ENCODE measurements around the gene SCYL1. TPM values are rescaled to one million over a fixed set of nuclear protein-coding genes. Genes with fewer than 3 reads are reported as not detected.

The SCYL1 gene
- total and polyA plus RNA-seq, 4 donors, result 33.7 to 62.0 (median 52.6) TPM

GRCh38 chr11:65491163-65491465, 33.8 kb upstream of the SCYL1 start:
- H3K4me1 ChIP-seq (ENCODE audit: control insufficient read depth in 4 of 4, insufficient read depth in 4 of 4, low read length in 3 of 4), result peaks cover 12 to 57% (median 30%) of the 10 kb centered on the region in 4 donors
- no peak for TF ChIP-seq REST (IDR thresholded peaks at IDR 0.05)
- TF ChIP-seq HNF4A (conservative IDR thresholded peaks at IDR 0.05), result no peak
- TF ChIP-seq ZBTB33 (IDR thresholded peaks at IDR 0.05), result no peak
- TF ChIP-seq FOXA1 (IDR thresholded peaks at IDR 0.05), result no peak
- no peak for TF ChIP-seq RAD21 (IDR thresholded peaks at IDR 0.05)
- no peak for TF ChIP-seq JUND (IDR thresholded peaks at IDR 0.05)
- TF ChIP-seq ATF3 (IDR thresholded peaks at IDR 0.05), result no peak
- TF ChIP-seq TAF1 (conservative IDR thresholded peaks at IDR 0.05), result no peak
- no peak for TF ChIP-seq FOXA2 (IDR thresholded peaks at IDR 0.05)
- no peak for TF ChIP-seq CTCF (IDR thresholded peaks at IDR 0.05; ENCODE audit: low read depth, low read length, missing input control)
- no peak for TF ChIP-seq EGR1 (IDR thresholded peaks at IDR 0.05; ENCODE audit: low read depth in 2 of 2)
- TF ChIP-seq NR2F2 (IDR thresholded peaks at IDR 0.05), result no peak
- TF ChIP-seq HNF4G (IDR thresholded peaks at IDR 0.05), result no peak
- TF ChIP-seq, protein P1, sequence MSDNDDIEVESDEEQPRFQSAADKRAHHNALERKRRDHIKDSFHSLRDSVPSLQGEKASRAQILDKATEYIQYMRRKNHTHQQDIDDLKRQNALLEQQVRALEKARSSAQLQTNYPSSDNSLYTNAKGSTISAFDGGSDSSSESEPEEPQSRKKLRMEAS (IDR thresholded peaks at IDR 0.05), result no peak
- 79% methylated on average over 3 of the region's 3 CpGs for WGBS

DNA sequence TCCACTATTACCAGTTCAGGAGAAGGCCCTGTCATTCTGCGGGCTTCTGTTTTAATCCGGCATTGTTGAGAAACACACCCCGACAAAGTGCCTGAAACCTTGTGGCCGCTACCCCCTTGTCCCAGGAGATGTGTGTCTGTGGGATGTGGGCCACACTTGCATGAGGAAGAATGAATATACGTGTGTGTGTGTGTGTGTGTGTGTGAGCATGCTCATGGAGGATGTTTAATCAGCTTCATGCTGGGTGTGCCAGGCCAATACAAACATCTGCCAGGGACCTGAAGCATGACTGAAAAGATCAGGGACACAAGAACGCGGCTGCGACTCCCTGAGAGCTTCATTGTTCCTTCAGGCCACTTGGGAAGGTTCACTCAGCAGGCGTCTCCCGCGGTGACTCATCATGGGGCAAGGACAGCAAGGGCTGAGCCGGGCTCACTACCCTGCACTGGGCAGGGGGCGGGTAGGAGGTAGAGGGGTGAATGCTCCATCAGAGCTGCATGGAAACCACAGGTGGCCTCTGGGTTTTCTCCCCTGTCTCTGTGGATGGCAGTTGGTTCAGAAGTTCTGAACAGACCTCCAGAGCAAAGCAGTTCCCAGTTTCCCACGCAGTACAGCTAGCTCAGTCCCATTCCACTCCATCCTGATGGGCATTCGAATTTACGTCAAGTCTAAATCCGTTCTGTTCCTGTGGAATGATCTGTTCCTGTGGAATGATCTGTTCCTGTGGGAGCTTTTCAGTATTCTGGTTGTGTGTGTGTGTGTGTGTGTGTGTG, 33.1 kb upstream of the SCYL1 start:
- Histone ChIP-seq H3K9ac (ENCODE audit: low read depth in 1 of 2, low read length in 2 of 2) (peak overlapping the region in 1 of 2 donors; percentile 22), H3K4me3 (ENCODE audit: low read depth in 1 of 3, low read length in 3 of 3) (no peak overlapping the region), H3K27ac (ENCODE audit: low read depth in 1 of 2, low read length in 2 of 2) (peak overlapping the region; percentile 88 to 90), H3K36me3 (ENCODE audit: control insufficient read depth in 4 of 4, insufficient read depth in 3 of 4, low read depth in 1 of 4, low read length in 3 of 4) (no peaks in the 10 kb centered on the region), H3K27me3 (ENCODE audit: control insufficient read depth in 4 of 4, insufficient read depth in 4 of 4, low read length in 3 of 4) (no peaks in the 10 kb centered on the region), H3K4me1 (ENCODE audit: control insufficient read depth in 4 of 4, insufficient read depth in 4 of 4, low read length in 3 of 4) (peaks cover 15 to 61% (median 35%) of the 10 kb centered on the region in 4 donors), H3K9me3 (ENCODE audit: control insufficient read depth in 4 of 4, low read length in 3 of 4) (no peaks in the 10 kb centered on the region)
- DNase-seq (ENCODE audit: low spot score), result no peak
- 54% methylated on average over 17 of the region's 17 CpGs for WGBS
- TF ChIP-seq, protein P1 (IDR thresholded peaks at IDR 0.05), result no peak
- TF ChIP-seq YY1 (IDR thresholded peaks at IDR 0.05), result no peak
- TF ChIP-seq REST (IDR thresholded peaks at IDR 0.05), result no peak
- TF ChIP-seq SP1 (IDR thresholded peaks at IDR 0.05), result peak; percentile 11
- TF ChIP-seq RXRA (IDR thresholded peaks at IDR 0.05), result peak in 1 of 2 donors; percentile 23
- no peak for TF ChIP-seq CTCF (IDR thresholded peaks at IDR 0.05; ENCODE audit: low read depth, low read length, missing input control)

More at GRCh38 chr11:65491163-65491465, 33.8 kb upstream of the SCYL1 start:
- no peaks in the 10 kb centered on the region for H3K36me3 ChIP-seq (ENCODE audit: control insufficient read depth in 4 of 4, insufficient read depth in 3 of 4, low read depth in 1 of 4, low read length in 3 of 4)
- H3K27ac ChIP-seq (ENCODE audit: low read depth in 1 of 2, low read length in 2 of 2), result peak overlapping the region; percentile 88 to 90
- no peak for DNase-seq (ENCODE audit: low spot score)
- no peaks in the 10 kb centered on the region for H3K9me3 ChIP-seq (ENCODE audit: control insufficient read depth in 4 of 4, low read length in 3 of 4)
- no peak overlapping the region for H3K4me3 ChIP-seq (ENCODE audit: low read depth in 1 of 3, low read length in 3 of 3)
- no peak overlapping the region for H3K9ac ChIP-seq (ENCODE audit: low read depth in 1 of 2, low read length in 2 of 2)
- H3K27me3 ChIP-seq (ENCODE audit: control insufficient read depth in 4 of 4, insufficient read depth in 4 of 4, low read length in 3 of 4), result no peaks in the 10 kb centered on the region
